ENCODE results near the gene CD40LG. TPM values are rescaled to one million over a fixed set of nuclear protein-coding genes. Genes with fewer than 3 reads are reported as not detected.

Gene CD40LG
- total and polyA plus RNA-seq, 4 donors = 0.13 to 0.19 (median 0.17) TPM; not detected in 1

GRCh38 chrX:136607236-136607635 lies 40.7 kb upstream of the CD40LG start:
- H3K9ac ChIP-seq (ENCODE audit: low read depth in 1 of 2, low read length in 2 of 2) = no peak overlapping the region
- H3K27me3 ChIP-seq (ENCODE audit: control insufficient read depth in 4 of 4, insufficient read depth in 4 of 4, low read length in 3 of 4) = no peaks in the 10 kb centered on the region
- no peaks in the 10 kb centered on the region for H3K9me3 ChIP-seq (ENCODE audit: control insufficient read depth in 4 of 4, low read length in 3 of 4)
- H3K4me3 ChIP-seq (ENCODE audit: low read depth in 1 of 3, low read length in 3 of 3) = no peak overlapping the region
- no peak for TF ChIP-seq RAD21 (IDR thresholded peaks at IDR 0.05)
- TF ChIP-seq FOXA2 (IDR thresholded peaks at IDR 0.05) = no peak
- TF ChIP-seq SP1 (IDR thresholded peaks at IDR 0.05) = no peak
- TF ChIP-seq ATF3 (IDR thresholded peaks at IDR 0.05) = no peak
- no peak for TF ChIP-seq TAF1 (conservative IDR thresholded peaks at IDR 0.05)
- no peak for TF ChIP-seq ZBTB33 (IDR thresholded peaks at IDR 0.05)
- no peak for TF ChIP-seq GABPA (IDR thresholded peaks at IDR 0.05 in 1 of 2, conservative IDR thresholded peaks at IDR 0.05 in 1 of 2)
- TF ChIP-seq FOXA1 (IDR thresholded peaks at IDR 0.05) = no peak
- TF ChIP-seq HNF4G (IDR thresholded peaks at IDR 0.05) = no peak
- TF ChIP-seq REST (IDR thresholded peaks at IDR 0.05) = no peak
- no peak for TF ChIP-seq CTCF (IDR thresholded peaks at IDR 0.05; ENCODE audit: low read depth, low read length, missing input control)
- no peak for TF ChIP-seq RXRA (IDR thresholded peaks at IDR 0.05)
- TF ChIP-seq EGR1 (IDR thresholded peaks at IDR 0.05; ENCODE audit: low read depth in 2 of 2) = no peak
- no peak for TF ChIP-seq HNF4A (conservative IDR thresholded peaks at IDR 0.05)
- TF ChIP-seq MAX (IDR thresholded peaks at IDR 0.05) = no peak
- TF ChIP-seq NR2F2 (IDR thresholded peaks at IDR 0.05) = no peak
- no peak for TF ChIP-seq JUND (IDR thresholded peaks at IDR 0.05)
- no peak for TF ChIP-seq YY1 (IDR thresholded peaks at IDR 0.05)
- no peak overlapping the region for H3K27ac ChIP-seq (ENCODE audit: low read depth in 1 of 2, low read length in 2 of 2)
- no peak for DNase-seq (ENCODE audit: low spot score)
- H3K4me1 ChIP-seq (ENCODE audit: control insufficient read depth in 4 of 4, insufficient read depth in 4 of 4, low read length in 3 of 4) = peaks cover 0 to 1% (median 0%) of the 10 kb centered on the region in 4 donors
- 71% methylated on average over 3 of the region's 3 CpGs for WGBS
- H3K36me3 ChIP-seq (ENCODE audit: control insufficient read depth in 4 of 4, insufficient read depth in 3 of 4, low read depth in 1 of 4, low read length in 3 of 4) = no peaks in the 10 kb centered on the region
